ENCODE measurements around the gene TBL3. TPM values are rescaled to one million over a fixed set of nuclear protein-coding genes. Genes with fewer than 3 reads are reported as not detected.
A peak's percentile ranks its signal among the peaks of the same experiment; 100 is the strongest.

The TBL3 gene
- total and polyA plus RNA-seq, 2 of the 8 experiments (the other 6 are each of a cell fraction or from before 2014, with no cell fraction given) = 65.8 to 137 TPM

DNA sequence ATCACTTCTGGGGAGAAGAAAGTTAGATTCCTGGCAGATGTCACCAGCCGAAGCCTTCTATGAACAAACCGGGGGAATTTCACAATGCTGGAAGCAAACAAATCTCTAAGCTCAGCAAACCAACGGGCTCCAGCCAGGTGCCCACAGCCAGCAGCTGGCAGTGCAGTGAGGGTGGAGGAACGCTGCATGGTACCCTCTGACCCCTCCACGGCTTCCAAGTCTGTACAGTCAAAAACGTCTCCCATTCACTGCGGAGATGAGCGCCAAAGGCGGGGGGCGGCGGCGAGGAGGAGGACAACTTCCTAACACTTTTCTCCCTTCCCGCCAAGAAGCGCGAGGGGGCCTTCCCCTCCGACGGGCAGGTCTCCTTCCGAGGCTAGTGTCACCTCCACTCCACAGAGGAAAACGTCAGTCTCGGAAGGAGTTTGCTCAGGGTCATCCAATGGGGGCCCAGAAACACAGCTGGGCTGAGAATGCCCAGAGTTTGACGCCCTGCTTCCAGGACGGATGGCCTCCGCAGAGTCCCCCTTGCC lies 36.8 kb downstream of the TBL3 start:
- DNase-seq (ENCODE audit: low read depth in 1 of 2, low spot score in 2 of 2) (no peak), FAIRE-seq (no peak)
- no peak overlapping the region for H2BK5ac ChIP-seq (ENCODE audit: low read depth, low read length)
- H3K36me3 ChIP-seq (ENCODE audit: control insufficient read depth in 2 of 4, insufficient read depth in 4 of 4, low read length in 3 of 4) = 0 out of 8 replicates have a peak, but pooled peaks cover 0 to 2% (median 0%) of the 10 kb centered on the region in 4 experiments
- no peak overlapping the region for H3K56ac ChIP-seq (replicated peaks; ENCODE audit: insufficient read length, low read depth, low read length)
- H3K14ac ChIP-seq (ENCODE audit: insufficient read length) = no peak overlapping the region
- no peak overlapping the region for H2BK120ac ChIP-seq (replicated peaks; ENCODE audit: low read depth, low read length)
- H3K4ac ChIP-seq (replicated peaks; ENCODE audit: insufficient read length, low read depth, low read length) = no peak overlapping the region
- 0 out of 2 replicates have a peak overlapping the region, but pooled peaks have one; percentile 53 for H2AK5ac ChIP-seq (ENCODE audit: low read depth, low read length)
- CTCF ChIA-PET (ENCODE audit: partially characterized antibody) = interaction anchor here (1.1 to 2.8 kb wide), 7 partner anchors 8 to 138 kb away, joined by 3 to 7 read pairs (median 6); partner anchors contain the start of genes NHERF2 and NPW
- H3K23me2 ChIP-seq (ENCODE audit: low read depth, low read length) = peaks cover 12% of the 10 kb centered on the region; the same call in 1 of the 2 replicates
- WGBS, 2 experiments (ENCODE audit: extremely low coverage in 1 of 2, insufficient coverage in 1 of 2, insufficient read length in 1 of 2, insufficient replicate concordance in 2 of 2, low coverage in 1 of 2, low lambda C conversion rate in 2 of 2, missing lambda C conversion rate in 1 of 2) = 24% methylated on average over 23 of the region's 23 CpGs; no CpG with 5 or more reads in 1 of the 2 experiments
- POLR2A ChIA-PET (ENCODE audit: partially characterized antibody) = interaction anchor here (0.6 to 2.8 kb wide), 16 partner anchors 9 to 493 kb away, joined by 3 to 17 read pairs (median 4); partner anchors contain the start of genes NPW, RPS2, TBL3 and TRAF7
- peak overlapping the region; percentile 51 to 83 (median 76) for H3K9ac ChIP-seq (replicated peaks in 1 of 4; ENCODE audit: extremely low read depth in 1 of 4, low read depth in 3 of 4, low read length in 3 of 4)
- H4K20me1 ChIP-seq (replicated peaks in 1 of 2; ENCODE audit: control insufficient read depth in 1 of 2, insufficient read depth in 2 of 2, low read length in 2 of 2) = peaks cover 17 to 44% of the 10 kb centered on the region in 2 experiments
- H3K9me3 ChIP-seq (ENCODE audit: insufficient read depth in 2 of 2, low read depth in 1 of 2, low read length in 1 of 2) = no peaks in the 10 kb centered on the region
- H4K8ac ChIP-seq (ENCODE audit: extremely low read depth, insufficient read depth, low read length) = no peak overlapping the region
- H3K4me3 ChIP-seq (ENCODE audit: extremely low read depth in 1 of 4, insufficient read depth in 2 of 4, low read depth in 3 of 4, low read length in 4 of 4) = peak overlapping the region; percentile 66 to 95 (median 83)
- peaks cover 9% of the 10 kb centered on the region; the same call in 1 of the 2 replicates for H3K79me1 ChIP-seq (ENCODE audit: low read depth, low read length)
- H3K27me3 ChIP-seq (replicated peaks in 1 of 4; ENCODE audit: control insufficient read depth in 3 of 4, extremely low read depth in 1 of 4, insufficient read depth in 3 of 4, low read length in 3 of 4) = no peaks in the 10 kb centered on the region
- H3K79me2 ChIP-seq (ENCODE audit: control insufficient read depth in 1 of 2, insufficient read depth in 2 of 2, low read length in 2 of 2) = peaks cover 22 to 43% of the 10 kb centered on the region in 2 experiments; a peak in 3 of 4 replicates
- peaks cover 3 to 36% (median 22%) of the 10 kb centered on the region in 4 experiments for H3K4me1 ChIP-seq (replicated peaks in 1 of 4; ENCODE audit: control insufficient read depth in 3 of 4, insufficient read depth in 4 of 4, low read length in 3 of 4)
- H2BK15ac ChIP-seq (ENCODE audit: low read length) = no peak overlapping the region
- H4K91ac ChIP-seq (replicated peaks; ENCODE audit: insufficient read length, low read length) = no peak overlapping the region
- H2AFZ ChIP-seq (ENCODE audit: low read length) = no peak overlapping the region
- no peak overlapping the region for H4K5ac ChIP-seq (ENCODE audit: insufficient read length, low read depth, low read length)
- H3K18ac ChIP-seq (ENCODE audit: extremely low read depth, low read length) = no peak overlapping the region
- TF ChIP-seq TCF12 (IDR thresholded peaks at IDR 0.05; ENCODE audit: low read depth, low read length) (no peak), RXRA (IDR thresholded peaks at IDR 0.05; ENCODE audit: insufficient read depth, low read depth, low read length) (no peak), RFX5 (IDR thresholded peaks at IDR 0.05; ENCODE audit: borderline replicate concordance, low read depth, low read length) (no peak), JUN (IDR thresholded peaks at IDR 0.05; ENCODE audit: low read depth, low read length) (no peak)
- TF ChIP-seq, protein P1, sequence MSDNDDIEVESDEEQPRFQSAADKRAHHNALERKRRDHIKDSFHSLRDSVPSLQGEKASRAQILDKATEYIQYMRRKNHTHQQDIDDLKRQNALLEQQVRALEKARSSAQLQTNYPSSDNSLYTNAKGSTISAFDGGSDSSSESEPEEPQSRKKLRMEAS (IDR thresholded peaks at IDR 0.05) = peak; percentile 80
- TF ChIP-seq, protein P2, sequence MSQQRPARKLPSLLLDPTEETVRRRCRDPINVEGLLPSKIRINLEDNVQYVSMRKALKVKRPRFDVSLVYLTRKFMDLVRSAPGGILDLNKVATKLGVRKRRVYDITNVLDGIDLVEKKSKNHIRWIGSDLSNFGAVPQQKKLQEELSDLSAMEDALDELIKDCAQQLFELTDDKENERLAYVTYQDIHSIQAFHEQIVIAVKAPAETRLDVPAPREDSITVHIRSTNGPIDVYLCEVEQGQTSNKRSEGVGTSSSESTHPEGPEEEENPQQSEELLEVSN (IDR thresholded peaks at IDR 0.05) = peak; percentile 98
- H2BK12ac ChIP-seq (ENCODE audit: low read depth, low read length) = no peak overlapping the region
- H3K4me2 ChIP-seq (ENCODE audit: insufficient read depth in 1 of 2, low read depth in 2 of 2, low read length in 2 of 2) = peak overlapping the region; percentile 89 to 92
- no peak overlapping the region for H3K23ac ChIP-seq (ENCODE audit: insufficient read length)
- H2BK20ac ChIP-seq (ENCODE audit: low read length) = no peak overlapping the region
- H3K27ac ChIP-seq (ENCODE audit: low read depth, low read length) = no peak overlapping the region

Data from H1 (cell line).